ENCODE measurements around the gene ZHX3. TPM values are rescaled to one million over a fixed set of nuclear protein-coding genes. Genes with fewer than 3 reads are reported as not detected.

ZHX3 gene
- total and polyA plus RNA-seq, 4 donors, result 3.2 to 30.0 (median 8.0) TPM

GRCh38 chr20:41287327-41287726, 30.2 kb downstream of the ZHX3 start:
- Histone ChIP-seq H3K4me1 (ENCODE audit: control insufficient read depth in 4 of 4, insufficient read depth in 4 of 4, low read length in 3 of 4) (peaks cover 0 to 9% (median 3%) of the 10 kb centered on the region in 4 donors), H3K27ac (ENCODE audit: low read depth in 1 of 2, low read length in 2 of 2) (no peak overlapping the region), H3K4me3 (ENCODE audit: low read depth in 1 of 3, low read length in 3 of 3) (no peak overlapping the region), H3K9ac (ENCODE audit: low read depth in 1 of 2, low read length in 2 of 2) (no peak overlapping the region), H3K36me3 (ENCODE audit: control insufficient read depth in 4 of 4, insufficient read depth in 3 of 4, low read depth in 1 of 4, low read length in 3 of 4) (no peaks in the 10 kb centered on the region), H3K27me3 (ENCODE audit: control insufficient read depth in 4 of 4, insufficient read depth in 4 of 4, low read length in 3 of 4) (no peaks in the 10 kb centered on the region), H3K9me3 (ENCODE audit: control insufficient read depth in 4 of 4, low read length in 3 of 4) (peaks cover 0 to 4% (median 1%) of the 10 kb centered on the region in 4 donors)
- no peak for TF ChIP-seq RXRA (IDR thresholded peaks at IDR 0.05)
- TF ChIP-seq, protein P1, sequence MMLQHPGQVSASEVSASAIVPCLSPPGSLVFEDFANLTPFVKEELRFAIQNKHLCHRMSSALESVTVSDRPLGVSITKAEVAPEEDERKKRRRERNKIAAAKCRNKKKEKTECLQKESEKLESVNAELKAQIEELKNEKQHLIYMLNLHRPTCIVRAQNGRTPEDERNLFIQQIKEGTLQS (IDR thresholded peaks at IDR 0.05), result no peak
- no peak for TF ChIP-seq SP1 (IDR thresholded peaks at IDR 0.05)
- TF ChIP-seq RAD21 (IDR thresholded peaks at IDR 0.05), result no peak
- no peak for TF ChIP-seq NR2F2 (IDR thresholded peaks at IDR 0.05)
- 95% methylated on average over 2 of the region's 2 CpGs for WGBS
- no peak for DNase-seq (ENCODE audit: low spot score)

DNA sequence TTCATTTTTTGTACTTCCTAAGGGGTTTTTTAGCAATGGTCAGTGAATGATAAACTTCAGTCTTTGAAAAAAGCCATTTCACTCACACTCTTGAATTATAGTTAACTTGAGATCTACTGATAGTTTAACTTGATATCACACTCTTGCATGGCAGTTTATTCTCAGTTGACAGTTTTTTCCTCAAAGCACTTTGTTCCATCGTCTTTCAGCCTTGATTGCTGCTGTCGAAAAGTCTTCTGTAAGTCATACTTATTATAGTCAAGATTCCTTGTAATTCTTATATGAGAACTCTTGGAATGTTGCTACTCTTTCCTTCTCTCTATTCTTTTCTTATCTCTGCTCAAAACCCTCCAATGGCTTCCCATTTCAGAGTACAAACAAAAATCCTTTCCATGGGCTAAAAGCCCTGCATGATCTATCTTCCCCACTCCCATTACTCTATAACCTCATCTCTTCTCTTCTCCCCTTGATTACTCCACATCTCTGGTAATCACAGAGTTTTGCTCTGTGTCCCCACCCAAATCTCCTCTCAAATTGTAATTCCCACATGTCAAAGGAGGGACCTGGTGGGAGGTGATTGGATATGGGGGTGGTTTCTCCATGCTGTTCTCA, 31.2 kb downstream of the ZHX3 start:
- 73% methylated on average over 2 of the region's 2 CpGs for WGBS
- Histone ChIP-seq H3K9ac (ENCODE audit: low read depth in 1 of 2, low read length in 2 of 2) (no peak overlapping the region), H3K27ac (ENCODE audit: low read depth in 1 of 2, low read length in 2 of 2) (no peak overlapping the region), H3K27me3 (ENCODE audit: control insufficient read depth in 4 of 4, insufficient read depth in 4 of 4, low read length in 3 of 4) (no peaks in the 10 kb centered on the region), H3K9me3 (ENCODE audit: control insufficient read depth in 4 of 4, low read length in 3 of 4) (peaks cover 0 to 4% (median 1%) of the 10 kb centered on the region in 4 donors), H3K4me3 (ENCODE audit: low read depth in 1 of 3, low read length in 3 of 3) (no peak overlapping the region), H3K36me3 (ENCODE audit: control insufficient read depth in 4 of 4, insufficient read depth in 3 of 4, low read depth in 1 of 4, low read length in 3 of 4) (no peaks in the 10 kb centered on the region), H3K4me1 (ENCODE audit: control insufficient read depth in 4 of 4, insufficient read depth in 4 of 4, low read length in 3 of 4) (peaks cover 0 to 6% (median 3%) of the 10 kb centered on the region in 4 donors)
- no peak for DNase-seq (ENCODE audit: low spot score)
- TF ChIP-seq GABPA (IDR thresholded peaks at IDR 0.05 in 1 of 2, conservative IDR thresholded peaks at IDR 0.05 in 1 of 2) (no peak), HNF4A (conservative IDR thresholded peaks at IDR 0.05) (no peak), FOXA1 (IDR thresholded peaks at IDR 0.05) (no peak), TAF1 (conservative IDR thresholded peaks at IDR 0.05) (no peak), RXRA (IDR thresholded peaks at IDR 0.05) (no peak), SP1 (IDR thresholded peaks at IDR 0.05) (no peak), HNF4G (IDR thresholded peaks at IDR 0.05) (no peak), RAD21 (IDR thresholded peaks at IDR 0.05) (no peak), EGR1 (IDR thresholded peaks at IDR 0.05; ENCODE audit: low read depth in 2 of 2) (no peak), JUND (IDR thresholded peaks at IDR 0.05) (no peak), FOXA2 (IDR thresholded peaks at IDR 0.05) (no peak), CTCF (IDR thresholded peaks at IDR 0.05; ENCODE audit: low read depth, low read length, missing input control) (no peak)
- TF ChIP-seq, protein P2, sequence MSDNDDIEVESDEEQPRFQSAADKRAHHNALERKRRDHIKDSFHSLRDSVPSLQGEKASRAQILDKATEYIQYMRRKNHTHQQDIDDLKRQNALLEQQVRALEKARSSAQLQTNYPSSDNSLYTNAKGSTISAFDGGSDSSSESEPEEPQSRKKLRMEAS (IDR thresholded peaks at IDR 0.05), result no peak
- TF ChIP-seq, protein P3, sequence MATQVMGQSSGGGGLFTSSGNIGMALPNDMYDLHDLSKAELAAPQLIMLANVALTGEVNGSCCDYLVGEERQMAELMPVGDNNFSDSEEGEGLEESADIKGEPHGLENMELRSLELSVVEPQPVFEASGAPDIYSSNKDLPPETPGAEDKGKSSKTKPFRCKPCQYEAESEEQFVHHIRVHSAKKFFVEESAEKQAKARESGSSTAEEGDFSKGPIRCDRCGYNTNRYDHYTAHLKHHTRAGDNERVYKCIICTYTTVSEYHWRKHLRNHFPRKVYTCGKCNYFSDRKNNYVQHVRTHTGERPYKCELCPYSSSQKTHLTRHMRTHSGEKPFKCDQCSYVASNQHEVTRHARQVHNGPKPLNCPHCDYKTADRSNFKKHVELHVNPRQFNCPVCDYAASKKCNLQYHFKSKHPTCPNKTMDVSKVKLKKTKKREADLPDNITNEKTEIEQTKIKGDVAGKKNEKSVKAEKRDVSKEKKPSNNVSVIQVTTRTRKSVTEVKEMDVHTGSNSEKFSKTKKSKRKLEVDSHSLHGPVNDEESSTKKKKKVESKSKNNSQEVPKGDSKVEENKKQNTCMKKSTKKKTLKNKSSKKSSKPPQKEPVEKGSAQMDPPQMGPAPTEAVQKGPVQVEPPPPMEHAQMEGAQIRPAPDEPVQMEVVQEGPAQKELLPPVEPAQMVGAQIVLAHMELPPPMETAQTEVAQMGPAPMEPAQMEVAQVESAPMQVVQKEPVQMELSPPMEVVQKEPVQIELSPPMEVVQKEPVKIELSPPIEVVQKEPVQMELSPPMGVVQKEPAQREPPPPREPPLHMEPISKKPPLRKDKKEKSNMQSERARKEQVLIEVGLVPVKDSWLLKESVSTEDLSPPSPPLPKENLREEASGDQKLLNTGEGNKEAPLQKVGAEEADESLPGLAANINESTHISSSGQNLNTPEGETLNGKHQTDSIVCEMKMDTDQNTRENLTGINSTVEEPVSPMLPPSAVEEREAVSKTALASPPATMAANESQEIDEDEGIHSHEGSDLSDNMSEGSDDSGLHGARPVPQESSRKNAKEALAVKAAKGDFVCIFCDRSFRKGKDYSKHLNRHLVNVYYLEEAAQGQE (IDR thresholded peaks at IDR 0.05), result no peak
- TF ChIP-seq, protein P4, sequence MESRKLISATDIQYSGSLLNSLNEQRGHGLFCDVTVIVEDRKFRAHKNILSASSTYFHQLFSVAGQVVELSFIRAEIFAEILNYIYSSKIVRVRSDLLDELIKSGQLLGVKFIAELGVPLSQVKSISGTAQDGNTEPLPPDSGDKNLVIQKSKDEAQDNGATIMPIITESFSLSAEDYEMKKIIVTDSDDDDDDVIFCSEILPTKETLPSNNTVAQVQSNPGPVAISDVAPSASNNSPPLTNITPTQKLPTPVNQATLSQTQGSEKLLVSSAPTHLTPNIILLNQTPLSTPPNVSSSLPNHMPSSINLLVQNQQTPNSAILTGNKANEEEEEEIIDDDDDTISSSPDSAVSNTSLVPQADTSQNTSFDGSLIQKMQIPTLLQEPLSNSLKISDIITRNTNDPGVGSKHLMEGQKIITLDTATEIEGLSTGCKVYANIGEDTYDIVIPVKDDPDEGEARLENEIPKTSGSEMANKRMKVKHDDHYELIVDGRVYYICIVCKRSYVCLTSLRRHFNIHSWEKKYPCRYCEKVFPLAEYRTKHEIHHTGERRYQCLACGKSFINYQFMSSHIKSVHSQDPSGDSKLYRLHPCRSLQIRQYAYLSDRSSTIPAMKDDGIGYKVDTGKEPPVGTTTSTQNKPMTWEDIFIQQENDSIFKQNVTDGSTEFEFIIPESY (IDR thresholded peaks at IDR 0.05), result no peak
- TF ChIP-seq, protein P1 (IDR thresholded peaks at IDR 0.05), result no peak

Measured in liver (tissue), 9 donors.